Measurements from ENCODE around the gene TBL3. TPM values are rescaled to one million over a fixed set of nuclear protein-coding genes. Genes with fewer than 3 reads are reported as not detected.

The TBL3 gene
- total and polyA plus RNA-seq, 9 of the 15 experiments (the other 6 are each of a cell fraction or from before 2014, with no cell fraction given) = 0.97 to 117 (median 24.5) TPM

DNA sequence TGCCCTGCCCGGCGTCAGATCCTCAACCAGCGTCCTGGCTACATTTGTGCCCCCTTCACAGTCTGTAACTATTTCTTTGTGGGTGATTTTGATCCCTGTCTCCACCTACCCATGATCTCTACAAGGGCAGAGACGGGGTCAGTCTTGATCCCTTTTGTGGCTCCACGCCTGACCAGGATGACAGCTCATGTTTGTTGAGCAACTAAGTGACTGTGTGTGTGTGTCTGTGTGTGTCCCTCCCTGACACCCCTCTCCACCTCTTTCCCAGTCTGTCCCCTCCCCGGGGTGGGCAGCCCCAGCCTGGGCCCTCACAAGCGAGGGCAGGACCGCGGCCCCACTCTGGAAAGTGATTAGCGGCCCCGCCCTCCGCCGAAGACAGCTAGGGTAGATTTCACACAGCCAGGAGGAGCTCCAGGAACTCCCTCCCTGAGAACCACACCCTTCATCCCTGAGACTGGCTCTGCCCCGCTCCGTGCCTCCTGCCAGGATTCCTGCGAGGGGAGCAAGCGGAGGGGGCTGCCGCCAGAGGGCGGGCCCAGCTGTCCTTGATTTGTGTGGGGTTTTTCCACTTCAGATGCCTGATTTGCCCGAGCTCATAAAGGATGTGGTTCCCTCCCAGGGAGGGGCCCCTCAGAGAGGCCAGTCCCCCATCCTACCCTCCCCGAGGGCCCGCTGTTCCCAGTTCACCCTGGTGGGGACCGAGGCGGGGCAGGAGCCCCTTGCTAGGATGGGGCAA, 48.4 kb upstream of the TBL3 start (continued):
- TF ChIP-seq FOXP4 (CRISPR knock-in tag; IDR thresholded peaks at IDR 0.05; ENCODE audit: borderline replicate concordance) = 0 out of 2 replicates have a peak, but pooled peaks have one; percentile 39

DNA sequence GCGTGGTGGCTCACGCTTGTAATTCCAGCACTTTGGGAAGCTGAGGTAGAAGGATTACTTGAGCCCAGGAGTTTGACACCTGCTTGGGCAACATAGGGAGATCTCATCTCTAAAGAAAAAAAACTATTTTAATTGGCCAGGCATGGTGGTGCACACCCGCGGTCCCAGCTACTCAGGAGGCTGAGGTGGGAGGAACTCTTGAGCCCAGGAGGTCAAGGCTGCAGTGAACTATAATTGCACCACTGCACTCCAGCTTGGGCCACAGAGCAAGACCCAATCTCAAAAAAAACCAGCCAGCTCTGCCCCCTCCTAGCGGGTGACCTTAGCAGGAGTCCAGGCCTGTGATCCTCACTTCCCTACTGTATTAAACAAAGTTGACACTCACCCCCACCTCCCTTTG, 47.8 kb upstream of the TBL3 start:
- Histone ChIP-seq H3K79me2 (ENCODE audit: control insufficient read depth, insufficient read depth, low read length) (no peaks in the 10 kb centered on the region), H3K9me3 (replicated peaks; ENCODE audit: control insufficient read depth, insufficient read depth, low read depth, low read length) (no peaks in the 10 kb centered on the region), H2AFZ (ENCODE audit: low read depth, low read length) (no peak overlapping the region), H3K9ac (ENCODE audit: insufficient read depth in 1 of 2, low read depth in 2 of 2, low read length in 2 of 2) (no peak overlapping the region), H3K36me3 (ENCODE audit: control insufficient read depth, insufficient read depth, low read length) (no peaks in the 10 kb centered on the region), H3K27ac (ENCODE audit: extremely low read depth, low read depth, low read length) (no peak overlapping the region), H3K4me3 (no peak overlapping the region), H4K20me1 (replicated peaks; ENCODE audit: control insufficient read depth, insufficient read depth, low read length) (0 out of 2 replicates have a peak, but pooled peaks cover 11% of the 10 kb centered on the region), H3K27me3 (ENCODE audit: control insufficient read depth in 2 of 2, insufficient read depth in 2 of 2, low read length in 2 of 2) (peaks cover 6 to 12% of the 10 kb centered on the region in 2 experiments; a peak in 3 of 5 replicates), H3K4me2 (ENCODE audit: insufficient read depth, low read length) (no peak overlapping the region), H3K4me1 (replicated peaks in 1 of 2; ENCODE audit: control insufficient read depth in 2 of 2, insufficient read depth in 2 of 2, low read length in 2 of 2) (peaks cover 13 to 45% of the 10 kb centered on the region in 2 experiments; a peak in 4 of 5 replicates), H3K9me1 (ENCODE audit: control insufficient read depth, insufficient read depth, low read length) (no peaks in the 10 kb centered on the region)
- in situ Hi-C loops (cut with MboI) (no loop called here), intact Hi-C loops (cut with micrococcal nuclease) (no loop called here)
- BruUV-seq (replicated peaks) = no TSS peak
- no peak for ATAC-seq
- FAIRE-seq = no peak
- DNase-seq (ENCODE audit: extremely low read depth in 1 of 4, low spot score in 3 of 4) = no peak
- WGBS (ENCODE audit: insufficient coverage, low coverage, missing lambda C conversion rate) = 64% methylated on average over 5 of the region's 5 CpGs
- TF ChIP-seq NKRF (IDR thresholded peaks at IDR 0.05; ENCODE audit: borderline replicate concordance) (no peak), ZFX (CRISPR knock-in tag; IDR thresholded peaks at IDR 0.05) (no peak), SRF (CRISPR knock-in tag; IDR thresholded peaks at IDR 0.05) (no peak), ZNF3 (CRISPR knock-in tag; IDR thresholded peaks at IDR 0.05) (no peak), ZNF75A (CRISPR knock-in tag; IDR thresholded peaks at IDR 0.05) (no peak), MEIS2 (IDR thresholded peaks at IDR 0.05; ENCODE audit: partially characterized antibody) (no peak), MYC (IDR thresholded peaks at IDR 0.05; ENCODE audit: low read depth, low read length) (no peak), MYC (CRISPR knock-in tag; IDR thresholded peaks at IDR 0.05; ENCODE audit: borderline replicate concordance, low read depth) (no peak), ASH1L (IDR thresholded peaks at IDR 0.05; ENCODE audit: borderline replicate concordance, low read depth, partially characterized antibody) (no peak), SMAD3 (CRISPR knock-in tag; conservative IDR thresholded peaks at IDR 0.05) (no peak), CBFA2T3 (IDR thresholded peaks at IDR 0.05) (no peak)
- TF ChIP-seq, protein P1, sequence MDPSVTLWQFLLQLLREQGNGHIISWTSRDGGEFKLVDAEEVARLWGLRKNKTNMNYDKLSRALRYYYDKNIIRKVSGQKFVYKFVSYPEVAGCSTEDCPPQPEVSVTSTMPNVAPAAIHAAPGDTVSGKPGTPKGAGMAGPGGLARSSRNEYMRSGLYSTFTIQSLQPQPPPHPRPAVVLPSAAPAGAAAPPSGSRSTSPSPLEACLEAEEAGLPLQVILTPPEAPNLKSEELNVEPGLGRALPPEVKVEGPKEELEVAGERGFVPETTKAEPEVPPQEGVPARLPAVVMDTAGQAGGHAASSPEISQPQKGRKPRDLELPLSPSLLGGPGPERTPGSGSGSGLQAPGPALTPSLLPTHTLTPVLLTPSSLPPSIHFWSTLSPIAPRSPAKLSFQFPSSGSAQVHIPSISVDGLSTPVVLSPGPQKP (CRISPR knock-in tag; IDR thresholded peaks at IDR 0.05) = no peak
- TF ChIP-seq, protein P2, sequence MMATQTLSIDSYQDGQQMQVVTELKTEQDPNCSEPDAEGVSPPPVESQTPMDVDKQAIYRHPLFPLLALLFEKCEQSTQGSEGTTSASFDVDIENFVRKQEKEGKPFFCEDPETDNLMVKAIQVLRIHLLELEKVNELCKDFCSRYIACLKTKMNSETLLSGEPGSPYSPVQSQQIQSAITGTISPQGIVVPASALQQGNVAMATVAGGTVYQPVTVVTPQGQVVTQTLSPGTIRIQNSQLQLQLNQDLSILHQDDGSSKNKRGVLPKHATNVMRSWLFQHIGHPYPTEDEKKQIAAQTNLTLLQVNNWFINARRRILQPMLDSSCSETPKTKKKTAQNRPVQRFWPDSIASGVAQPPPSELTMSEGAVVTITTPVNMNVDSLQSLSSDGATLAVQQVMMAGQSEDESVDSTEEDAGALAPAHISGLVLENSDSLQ (IDR thresholded peaks at IDR 0.05) = no peak
- ChIA-PET POLR2A (interaction anchor here (0.8 to 1.2 kb wide), 4 partner anchors 20 to 149 kb away, joined by 3 to 5 read pairs (median 4); partner anchors contain the start of gene RPS2), CTCF (ENCODE audit: low intra/inter-chr PET ratio) (no interaction called here)
